GM19351 (cell line): Measurements from ENCODE around the gene GNB5.

ENCODE experiments used
- ATAC-seq: cut with Tn5 transposase; IDR thresholded peaks from one replicate; pipeline ENCODE4 v1.9.1; 2021; ENCODE audit warnings: mild to moderate bottlenecking, moderate library complexity; ENCODE audit not compliant: unreplicated experiment

The GNB5 gene

DNA sequence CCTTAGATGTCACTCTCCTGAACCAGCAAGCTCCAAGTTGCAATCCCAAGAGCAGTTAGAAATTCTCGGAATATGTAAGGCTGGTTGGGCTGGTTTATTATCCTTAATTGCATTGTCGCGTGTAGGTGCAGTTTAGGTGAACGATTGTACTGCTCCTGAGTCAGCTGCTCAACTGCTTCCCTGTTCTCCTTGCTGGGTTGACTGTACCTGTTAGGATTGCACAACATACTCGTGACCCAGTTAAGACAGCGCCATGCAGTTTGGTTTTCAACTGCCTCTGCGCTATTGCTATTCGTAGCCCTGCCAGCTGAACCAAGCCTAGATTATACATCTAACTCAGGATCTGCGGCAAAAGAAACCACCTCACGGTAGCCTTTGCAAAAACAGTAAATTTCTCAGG lies 119.6 kb downstream of the GNB5 start:
- ATAC-seq = no peak

DNA sequence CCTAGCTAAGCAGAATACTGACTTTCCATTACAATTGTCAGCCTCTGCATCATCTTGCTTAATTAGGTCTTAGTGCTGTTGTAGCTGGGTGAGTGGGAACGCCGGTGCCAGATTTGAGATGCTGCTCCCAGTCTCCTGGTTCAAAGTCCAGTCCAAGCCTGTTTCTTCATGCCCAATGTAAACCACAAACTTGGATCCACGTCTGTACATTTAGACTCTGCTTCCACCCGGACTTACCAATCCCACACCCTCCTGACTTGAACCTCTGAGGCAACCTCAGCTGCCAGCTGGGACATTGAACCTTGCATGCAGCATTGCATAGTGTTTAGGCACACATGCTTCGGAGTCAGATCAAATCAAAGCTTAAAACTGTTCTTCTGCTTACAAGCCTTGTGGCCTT lies 121.6 kb downstream of the GNB5 start:
- ATAC-seq = no peak

DNA sequence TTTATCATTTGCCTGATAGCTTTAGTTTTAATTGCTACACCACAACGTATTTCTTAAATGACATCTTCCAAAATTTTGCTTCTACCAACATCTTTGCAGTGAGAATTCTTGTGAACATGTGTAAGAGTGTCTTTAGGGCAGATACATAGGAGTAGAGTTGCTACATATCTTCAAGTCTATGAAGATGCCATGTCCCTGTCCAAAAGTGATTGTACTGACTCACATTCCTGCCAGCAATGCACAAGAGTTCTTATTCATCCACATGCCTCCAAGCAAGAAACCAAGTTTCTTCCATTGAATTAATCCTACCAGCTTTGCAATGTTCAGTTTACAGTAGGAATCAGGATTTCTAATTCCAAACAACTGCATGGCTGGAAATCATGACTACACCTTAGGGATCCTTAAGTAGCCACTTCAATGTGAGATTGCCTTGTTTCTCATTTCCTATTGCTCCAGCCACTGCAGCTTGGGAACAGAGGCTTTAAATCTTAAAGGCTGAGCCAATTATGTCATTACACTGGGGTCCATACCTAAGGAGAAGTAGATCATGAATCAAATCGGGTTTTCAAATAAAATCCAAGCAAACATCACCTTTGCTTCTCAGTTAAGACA lies 123.1 kb downstream of the GNB5 start:
- no peak for ATAC-seq

GRCh38 chr15:52067545-52067926 lies 123.7 kb downstream of the GNB5 start:
- ATAC-seq = no peak

- ATAC-seq = no peak
Observed at GRCh38 chr15:52066842-52067544, 124.2 kb downstream of the GNB5 start.
